GM12878 (cell line): ENCODE data around the gene GPR62.

Experiments used
- CEBPZ ChIP-seq: fragments of 150-350 bp; IDR thresholded peaks from 2 replicates; pipeline ENCODE4 v1.6.1; 2016; ENCODE audit warnings: low read depth, low read length
- CTCF ChIP-seq, 3 experiments: IDR thresholded peaks in 2 of 3; conservative IDR thresholded peaks in 1 of 3; 2 replicates each; pipeline ENCODE4 v1.5.1; 2011; ENCODE audit warnings: low read depth in 3 of 3, low read length in 3 of 3, mild to moderate bottlenecking in 3 of 3, control low read depth in 2 of 3, moderate library complexity in 2 of 3, inconsistent platforms in 1 of 3, mixed read lengths in 1 of 3; ENCODE audit not compliant: control insufficient read depth in 2 of 3, insufficient read depth in 1 of 3; ENCODE audit errors: extremely low read depth in 1 of 3
- EED ChIP-seq: sonication (generic); IDR thresholded peaks from 2 replicates; pipeline ENCODE4 v1.6.1; 2016; ENCODE audit warnings: antibody characterized with exemption, low read depth
- NR2C2 ChIP-seq: IDR thresholded peaks from 2 replicates; pipeline ENCODE4 v1.6.1; 2011; ENCODE audit warnings: borderline replicate concordance, low read depth; ENCODE audit not compliant: control insufficient read depth, insufficient read length
- REST ChIP-seq: IDR thresholded peaks from 2 replicates; pipeline ENCODE4 v1.6.1; 2012; ENCODE audit warnings: mild to moderate bottlenecking, low read depth, low read length
- ZNF274 ChIP-seq: IDR thresholded peaks from one replicate; pipeline ENCODE4 v1.8.0; 2011; ENCODE audit not compliant: insufficient read length, insufficient read depth
- TF ChIP-seq, protein P1 (sequence below): fragments of 450-650 bp; formaldehyde crosslinking; IDR thresholded peaks from 2 replicates; pipeline ENCODE4 v1.5.0; 2022; ENCODE audit warnings: mild to moderate bottlenecking, missing genetic modification characterization

DNA sequence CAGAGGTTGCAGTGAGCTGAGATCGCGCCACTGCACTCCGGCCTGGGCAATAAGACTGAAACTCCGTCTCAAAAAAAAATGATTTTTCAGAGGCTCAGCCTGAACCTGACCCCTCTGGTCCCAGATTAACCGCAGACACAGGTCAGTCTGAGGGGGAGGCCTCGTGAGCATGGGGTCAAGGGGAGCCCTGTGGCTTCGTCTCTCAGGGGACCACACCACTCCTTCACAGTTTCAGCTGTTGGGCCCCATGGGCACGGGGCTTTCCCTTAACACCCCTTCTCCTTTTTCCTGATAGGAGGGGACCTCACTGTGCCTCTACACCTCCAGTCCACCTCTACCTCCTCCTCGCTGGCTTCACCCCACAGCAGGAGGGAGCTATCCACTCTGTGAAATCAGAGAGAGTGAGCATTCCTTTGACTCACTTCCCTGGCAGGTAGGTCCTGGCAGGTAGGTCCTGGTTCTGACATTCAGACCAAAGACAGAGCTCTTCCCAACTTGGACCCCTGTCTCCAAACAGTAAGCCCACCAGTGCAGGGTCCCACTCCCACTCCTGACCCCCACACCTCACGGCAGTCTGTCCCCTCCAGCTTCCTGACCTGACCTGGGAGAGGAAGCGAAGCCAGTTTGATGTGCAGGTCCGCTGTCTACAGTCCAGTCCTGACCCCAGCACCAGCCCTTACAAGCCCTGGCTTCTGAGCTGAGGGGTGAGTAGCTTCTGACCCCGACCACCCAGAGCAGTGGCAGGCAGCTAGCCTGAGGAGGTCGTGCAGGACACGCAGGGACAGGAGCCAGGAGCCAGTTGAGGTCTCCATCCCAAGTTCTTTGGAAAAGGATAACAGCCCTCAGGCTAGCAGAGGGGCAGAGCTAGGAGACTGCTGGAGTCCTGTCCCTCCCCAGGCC is 22.5 kb upstream of the GPR62 start:
- no peak for TF ChIP-seq REST
- TF ChIP-seq CTCF (IDR thresholded peaks at IDR 0.05 in 2 of 3, conservative IDR thresholded peaks at IDR 0.05 in 1 of 3; ENCODE audit: control insufficient read depth in 2 of 3, extremely low read depth in 1 of 3, insufficient read depth in 1 of 3, low read depth in 3 of 3, low read length in 3 of 3): no peak
- TF ChIP-seq, protein P1, sequence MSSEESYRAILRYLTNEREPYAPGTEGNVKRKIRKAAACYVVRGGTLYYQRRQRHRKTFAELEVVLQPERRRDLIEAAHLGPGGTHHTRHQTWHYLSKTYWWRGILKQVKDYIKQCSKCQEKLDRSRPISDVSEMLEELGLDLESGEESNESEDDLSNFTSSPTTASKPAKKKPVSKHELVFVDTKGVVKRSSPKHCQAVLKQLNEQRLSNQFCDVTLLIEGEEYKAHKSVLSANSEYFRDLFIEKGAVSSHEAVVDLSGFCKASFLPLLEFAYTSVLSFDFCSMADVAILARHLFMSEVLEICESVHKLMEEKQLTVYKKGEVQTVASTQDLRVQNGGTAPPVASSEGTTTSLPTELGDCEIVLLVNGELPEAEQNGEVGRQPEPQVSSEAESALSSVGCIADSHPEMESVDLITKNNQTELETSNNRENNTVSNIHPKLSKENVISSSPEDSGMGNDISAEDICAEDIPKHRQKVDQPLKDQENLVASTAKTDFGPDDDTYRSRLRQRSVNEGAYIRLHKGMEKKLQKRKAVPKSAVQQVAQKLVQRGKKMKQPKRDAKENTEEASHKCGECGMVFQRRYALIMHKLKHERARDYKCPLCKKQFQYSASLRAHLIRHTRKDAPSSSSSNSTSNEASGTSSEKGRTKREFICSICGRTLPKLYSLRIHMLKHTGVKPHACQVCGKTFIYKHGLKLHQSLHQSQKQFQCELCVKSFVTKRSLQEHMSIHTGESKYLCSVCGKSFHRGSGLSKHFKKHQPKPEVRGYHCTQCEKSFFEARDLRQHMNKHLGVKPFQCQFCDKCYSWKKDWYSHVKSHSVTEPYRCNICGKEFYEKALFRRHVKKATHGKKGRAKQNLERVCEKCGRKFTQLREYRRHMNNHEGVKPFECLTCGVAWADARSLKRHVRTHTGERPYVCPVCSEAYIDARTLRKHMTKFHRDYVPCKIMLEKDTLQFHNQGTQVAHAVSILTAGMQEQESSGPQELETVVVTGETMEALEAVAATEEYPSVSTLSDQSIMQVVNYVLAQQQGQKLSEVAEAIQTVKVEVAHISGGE (CRISPR knock-in tag): no peak
- no peak for TF ChIP-seq EED
- no peak for TF ChIP-seq CEBPZ
- TF ChIP-seq ZNF274: no peak
- TF ChIP-seq NR2C2: no peak
